UCSD-AML1 (cell line): ENCODE measurements around the gene B3GALT5.

Experiments used
- DNase-seq: peaks from one replicate; lab custom pipeline; 2025; ENCODE audit not compliant: unreplicated experiment; lab: John Stamatoyannopoulos, UW

B3GALT5 gene

GRCh38 chr21:39602793-39603192, 9.9 kb upstream of the B3GALT5 start:
- no peak for DNase-seq

GRCh38 chr21:39604951-39605350, 7.8 kb upstream of the B3GALT5 start:
- DNase-seq = no peak

- DNase-seq = no peak
Measured at GRCh38 chr21:39610703-39611102, 2.0 kb upstream of the B3GALT5 start.

DNA sequence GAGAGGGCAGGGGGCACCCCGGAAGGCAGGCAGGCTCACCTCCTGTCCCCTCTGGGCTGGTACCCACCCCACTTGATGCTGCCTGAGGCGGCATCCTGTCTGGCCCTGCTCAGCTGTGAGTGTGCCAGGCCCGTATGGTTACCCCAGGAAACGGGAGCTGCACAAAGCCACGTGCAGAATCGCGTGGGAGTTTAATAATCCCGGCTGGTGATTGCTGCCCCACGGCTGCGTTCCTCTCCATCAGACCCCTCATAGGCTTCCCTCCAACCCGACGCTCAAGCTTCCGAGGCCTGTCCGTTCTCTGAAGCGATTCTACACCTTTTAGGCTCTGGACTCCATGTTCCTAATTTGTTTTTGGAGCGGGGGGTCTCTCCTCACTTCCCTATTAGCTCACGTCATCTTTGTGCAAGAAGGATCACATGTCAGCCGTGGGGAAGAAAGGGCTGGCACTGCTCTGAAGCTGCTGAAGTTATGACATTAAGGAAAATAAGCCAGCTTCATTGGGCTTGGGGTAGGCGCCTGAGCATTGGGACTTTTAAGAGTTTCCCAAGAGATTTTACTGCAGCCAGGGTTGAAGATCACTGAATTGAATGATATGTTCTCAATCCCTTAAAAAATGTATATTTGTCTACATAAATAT, 1.1 kb upstream of the B3GALT5 start:
- no peak for DNase-seq

- DNase-seq = no peak
Measured at GRCh38 chr21:39613041-39613934, 548 bp downstream of the B3GALT5 start.

DNA sequence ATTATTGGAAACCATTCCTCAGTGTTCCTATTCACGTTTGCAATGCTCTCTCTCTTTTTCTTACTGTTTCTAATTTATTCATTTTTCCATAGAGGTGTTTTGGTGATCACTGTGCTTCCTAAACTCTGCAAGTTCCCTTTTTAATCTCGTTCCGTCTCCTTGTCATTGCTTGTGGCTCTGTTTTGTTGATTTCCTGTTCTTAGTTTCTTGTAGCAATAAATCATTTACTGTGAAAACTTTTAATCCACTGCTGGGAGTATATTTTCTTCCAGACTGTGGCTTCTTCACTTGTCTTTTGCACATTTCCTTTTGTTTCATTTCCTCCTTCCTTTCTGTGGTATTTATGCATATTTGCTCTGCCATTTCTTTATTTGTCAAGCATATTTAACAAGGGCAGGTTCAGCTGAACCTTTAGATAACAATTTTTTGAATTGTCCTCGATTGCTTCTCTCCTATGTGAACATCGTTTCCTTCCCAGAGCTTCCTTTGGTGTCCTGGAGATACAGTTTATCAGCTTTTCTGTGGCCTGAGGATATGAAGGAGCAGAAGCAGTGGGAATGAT, 3.6 kb downstream of the B3GALT5 start:
- no peak for DNase-seq

DNA sequence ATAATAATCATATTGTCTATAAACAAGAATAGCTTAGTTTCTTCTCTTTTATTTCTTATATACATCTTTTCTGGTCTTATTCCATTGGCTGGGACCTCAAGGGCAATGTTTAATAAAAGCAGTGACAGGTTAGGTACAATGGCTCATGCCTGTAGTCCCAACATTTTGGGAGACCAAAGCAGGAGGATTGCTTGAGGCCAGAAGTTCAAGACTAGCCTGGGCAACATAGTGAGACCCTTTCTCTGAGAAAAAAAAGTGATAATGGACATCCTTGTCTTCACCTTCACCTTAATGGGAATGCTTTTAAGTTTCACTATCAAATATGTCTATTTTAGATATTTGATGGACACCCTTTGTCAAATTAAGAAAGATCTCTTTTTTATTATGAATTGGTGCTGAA, 8.1 kb downstream of the B3GALT5 start:
- no peak for DNase-seq

DNA sequence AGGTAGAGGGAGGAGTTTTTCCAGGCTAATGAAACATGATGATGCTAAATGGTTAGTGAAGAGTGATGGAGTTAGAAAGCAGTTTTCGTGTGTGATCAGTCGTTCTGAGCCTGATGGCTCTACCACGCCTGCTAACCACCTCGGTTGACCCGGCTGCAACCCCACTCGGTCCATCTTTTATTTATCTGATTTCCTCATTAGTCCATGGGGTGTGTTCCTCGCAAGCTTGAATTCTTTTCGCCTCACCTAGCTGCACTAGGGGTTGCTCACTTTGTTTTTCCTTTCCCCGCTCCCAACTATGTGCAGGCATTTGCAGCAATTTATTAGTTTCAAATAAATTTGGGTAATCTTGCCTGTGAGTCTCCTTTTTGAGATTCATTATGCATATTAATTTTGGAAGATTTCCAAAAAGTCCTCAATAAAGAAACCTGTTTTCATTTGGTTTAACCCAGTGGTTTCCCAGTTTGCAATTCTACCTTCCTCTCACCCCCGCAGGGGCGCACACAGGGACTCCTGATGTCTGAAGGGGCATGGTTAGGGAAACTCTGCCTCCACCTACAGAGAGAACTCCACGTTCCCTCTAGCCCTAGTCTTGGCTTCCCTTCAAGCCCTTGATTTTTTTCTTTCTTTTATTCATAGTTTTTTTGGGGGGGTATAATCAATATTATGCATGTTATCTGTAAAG, 12.6 kb downstream of the B3GALT5 start:
- DNase-seq = no peak

GRCh38 chr21:39628385-39628784, 15.6 kb downstream of the B3GALT5 start:
- DNase-seq = no peak

GRCh38 chr21:39630191-39630591, 17.5 kb downstream of the B3GALT5 start:
- no peak for DNase-seq

- no peak for DNase-seq
Measured at GRCh38 chr21:39630827-39631226, 18.1 kb downstream of the B3GALT5 start.

DNA sequence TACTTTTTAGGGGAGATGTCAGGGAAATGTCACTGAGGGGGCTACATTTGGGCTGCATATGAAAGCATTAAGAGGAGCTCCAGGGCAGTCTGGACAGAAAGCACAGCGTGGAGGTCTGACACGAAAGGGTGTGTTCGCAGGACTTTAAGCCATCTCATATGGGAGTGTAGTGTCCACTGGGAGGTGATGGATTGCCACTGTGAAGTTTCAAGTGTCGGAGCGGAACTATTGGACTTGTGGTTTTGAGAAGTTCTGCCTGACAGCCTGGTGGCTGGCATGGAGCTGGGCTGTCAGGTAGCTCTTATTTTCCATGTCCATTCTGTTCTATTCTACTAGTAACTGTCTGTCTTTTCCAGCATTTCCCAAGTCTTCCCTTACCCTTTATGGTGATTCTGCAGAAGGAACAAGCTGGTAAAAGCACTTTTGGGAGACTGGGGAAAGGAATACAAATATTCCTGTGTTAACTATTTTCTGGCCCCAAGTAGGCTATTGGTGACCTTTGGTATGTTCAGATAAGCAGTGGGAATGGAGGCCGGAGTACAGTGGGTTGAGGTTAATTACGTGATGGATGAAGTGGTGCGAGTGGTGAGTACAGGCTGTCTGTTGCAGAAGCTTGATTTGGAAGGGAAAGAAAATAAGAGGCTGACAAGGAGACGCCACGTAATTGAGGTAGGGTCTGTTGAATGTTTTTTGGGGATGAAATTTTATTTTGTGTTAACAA, 19.3 kb downstream of the B3GALT5 start:
- DNase-seq = no peak

DNA sequence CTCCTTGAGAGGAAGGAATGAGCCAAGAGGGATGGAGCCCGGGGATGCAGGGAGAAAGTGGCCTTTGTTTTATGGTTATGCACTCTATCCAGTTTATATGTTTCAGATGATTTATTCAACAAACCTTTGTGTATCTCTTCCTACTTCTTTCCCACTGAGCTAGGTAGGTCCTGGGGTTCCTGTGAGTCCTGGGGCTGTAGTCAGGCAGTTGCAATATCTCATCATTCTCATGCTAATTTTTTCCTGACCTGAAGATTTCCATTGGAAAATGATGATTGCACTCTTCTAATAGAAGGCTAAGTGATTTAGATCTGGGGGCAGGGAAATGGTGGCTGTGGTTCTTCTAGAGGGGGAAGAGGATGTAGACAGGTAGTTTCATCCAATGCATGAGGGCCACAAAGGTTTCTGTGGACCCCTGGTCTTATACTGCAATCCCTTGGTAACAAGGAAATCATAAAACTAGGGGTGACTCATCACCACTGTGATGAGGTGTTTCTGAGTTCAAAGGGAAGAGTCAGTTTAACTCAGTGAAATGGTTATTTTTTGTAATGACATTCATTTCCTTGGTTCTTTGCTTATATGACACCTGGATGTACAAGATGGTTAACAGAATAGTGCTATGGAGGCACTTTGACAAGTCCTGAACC, 20.2 kb downstream of the B3GALT5 start:
- no peak for DNase-seq

DNA sequence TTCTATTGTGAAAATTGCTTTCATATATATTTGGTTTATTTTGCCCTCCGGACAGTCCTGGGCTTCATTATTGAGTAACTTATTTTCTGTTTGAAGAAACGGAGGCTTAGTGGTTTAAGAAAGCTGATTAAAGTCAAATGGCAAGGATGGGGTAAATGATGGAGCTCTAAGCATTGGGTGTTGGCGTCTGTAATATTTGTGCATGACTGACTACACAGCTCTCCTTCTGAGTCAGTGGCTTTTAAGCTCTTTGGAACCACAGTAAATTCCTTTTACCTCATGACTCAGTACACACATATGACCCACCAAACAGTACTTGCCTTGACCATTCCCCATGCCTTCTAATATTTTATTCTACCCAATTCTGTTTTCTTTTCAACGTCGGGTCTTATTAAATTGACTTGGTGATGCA, 21.0 kb downstream of the B3GALT5 start:
- no peak for DNase-seq

- no peak for DNase-seq
Measured at GRCh38 chr21:39634507-39634906, 21.8 kb downstream of the B3GALT5 start.

DNA sequence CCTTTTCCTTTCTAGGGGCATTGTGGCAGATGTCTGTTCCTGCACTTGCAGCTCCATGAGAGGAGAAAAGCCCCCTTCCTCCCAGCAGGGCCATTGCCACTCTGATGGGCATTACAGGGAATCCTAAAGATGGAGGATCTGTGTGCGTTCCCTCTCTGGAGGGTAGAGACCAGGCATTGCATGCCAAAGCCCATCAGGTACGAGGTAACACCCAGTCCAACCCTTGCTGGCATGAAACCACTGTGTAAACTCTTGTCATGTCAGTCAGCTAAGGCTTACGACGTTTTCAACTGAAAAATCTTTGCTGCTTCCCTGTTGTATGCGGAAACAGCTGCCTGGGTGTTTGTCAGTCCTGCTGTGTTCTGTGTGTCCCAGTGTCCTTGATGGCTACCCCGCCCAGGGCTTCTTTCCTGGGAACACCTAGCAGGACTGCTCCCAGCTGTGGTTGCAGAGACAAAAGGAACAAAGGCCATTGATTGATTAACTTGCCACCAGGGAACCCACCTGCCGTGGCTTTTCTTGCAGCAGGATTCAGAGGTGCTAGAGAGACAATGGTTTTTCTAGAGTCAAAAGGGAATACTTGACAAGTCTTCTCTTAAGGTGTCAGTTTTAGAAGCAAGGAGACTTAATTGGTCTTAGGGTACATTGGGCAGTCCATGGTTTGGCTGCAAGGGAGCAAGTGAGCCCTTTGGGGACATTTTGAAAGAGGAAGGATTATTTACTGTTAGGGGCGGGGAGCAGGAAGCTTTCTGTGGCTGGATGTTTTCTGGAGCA, 24.6 kb downstream of the B3GALT5 start:
- DNase-seq = no peak

- DNase-seq = no peak
Measured at GRCh38 chr21:39637971-39638240, 25.2 kb downstream of the B3GALT5 start.

DNA sequence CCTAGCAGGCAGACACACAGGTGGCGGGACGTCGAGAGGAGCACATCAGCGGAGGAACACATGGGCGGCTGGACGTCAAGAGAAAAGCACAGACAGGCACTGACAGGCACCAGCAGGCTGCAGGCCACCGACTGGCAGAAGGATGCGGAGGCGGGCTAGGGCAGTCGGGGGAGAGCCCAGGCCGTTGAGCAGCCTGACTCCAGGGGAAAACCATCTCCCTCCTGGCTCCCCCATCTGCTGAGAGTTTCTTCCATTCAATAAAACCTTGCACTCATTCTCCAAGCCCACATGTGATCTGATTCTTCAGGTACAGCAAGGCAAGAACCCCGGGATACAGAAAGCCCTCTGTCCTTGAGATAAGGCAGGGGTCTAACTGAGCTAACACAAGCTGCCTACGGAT, 25.5 kb downstream of the B3GALT5 start:
- DNase-seq = no peak

DNA sequence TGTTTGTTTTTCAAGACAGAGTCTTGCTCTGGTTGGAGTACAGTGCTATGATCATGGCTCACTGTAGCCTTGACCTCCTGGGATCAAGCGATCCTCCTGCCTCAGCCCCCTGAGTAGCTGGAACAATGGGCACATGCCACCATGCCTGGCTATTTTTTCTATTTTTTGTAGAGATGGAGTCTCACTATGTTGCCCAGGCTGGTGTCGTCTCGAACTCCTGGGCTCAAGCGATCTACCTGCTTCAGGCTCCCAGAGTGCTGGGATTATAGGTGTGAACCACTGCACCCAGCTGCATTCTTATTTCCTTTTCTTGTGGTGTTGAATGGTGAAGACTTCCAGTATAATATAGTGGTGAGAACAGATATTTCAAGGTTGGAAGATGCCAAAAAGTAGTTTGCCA, 28.0 kb downstream of the B3GALT5 start:
- no peak for DNase-seq

DNA sequence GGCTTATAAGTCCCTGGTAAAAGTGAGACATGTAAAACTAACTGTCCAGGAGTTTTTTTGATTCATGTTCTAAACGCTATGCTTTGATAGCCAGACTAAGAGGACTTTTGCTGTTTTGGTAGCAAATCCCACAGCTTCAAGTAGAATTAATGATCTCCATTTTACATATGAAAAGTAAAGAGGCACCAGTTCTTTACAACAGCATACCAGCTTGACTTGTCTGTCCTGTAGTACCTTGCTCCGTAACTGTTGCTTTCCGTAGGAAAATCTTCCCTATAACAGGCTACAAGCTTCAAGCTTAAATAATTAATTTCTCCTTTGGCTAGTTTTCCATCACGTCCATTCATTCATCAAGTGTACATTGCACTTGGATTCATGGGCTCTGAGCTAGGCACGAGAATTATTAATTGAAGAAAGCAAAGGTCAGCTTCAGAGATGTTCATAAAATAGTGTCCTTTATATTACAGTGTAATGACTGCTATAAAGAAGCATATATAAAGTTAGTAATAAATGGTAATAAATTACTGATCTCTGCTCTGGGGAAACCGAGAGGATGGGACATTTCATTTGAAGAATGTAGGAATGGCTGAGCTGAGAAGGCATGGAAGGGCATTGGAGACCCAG, 29.2 kb downstream of the B3GALT5 start:
- no peak for DNase-seq
